Measurements from ENCODE around the gene MYO10. TPM values are rescaled to one million over a fixed set of nuclear protein-coding genes. Genes with fewer than 3 reads are reported as not detected.

MYO10 gene
- total and polyA plus RNA-seq, 3 donors from 2014 or later: 37.8 to 102 (median 99.8) TPM

DNA sequence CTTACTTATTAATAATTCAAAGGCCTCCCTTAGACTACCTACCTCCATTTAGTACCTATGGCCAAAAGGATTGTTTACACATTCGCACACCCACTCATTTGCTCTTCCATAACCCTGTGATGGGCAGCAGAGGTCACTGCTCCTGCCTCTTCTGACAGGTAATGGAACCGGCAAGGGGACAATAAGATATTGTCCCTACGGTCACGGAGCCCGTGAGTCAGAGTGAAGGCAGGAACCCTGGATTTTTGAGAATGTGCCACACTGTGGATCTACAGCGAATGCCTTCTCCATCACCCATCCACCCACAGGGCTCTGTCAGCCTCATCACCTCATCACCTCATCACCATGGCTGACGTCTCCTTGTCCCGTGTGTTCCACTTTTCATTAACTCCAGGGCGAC, 132.3 kb downstream of the MYO10 start:
- no peak for DNase-seq
- no peaks in the 10 kb centered on the region for H3K36me3 ChIP-seq (ENCODE audit: low read depth, missing control alignments)
- H3K4me1 ChIP-seq: peaks cover 8% of the 10 kb centered on the region
- no peaks in the 10 kb centered on the region for H3K9me3 ChIP-seq
- no peaks in the 10 kb centered on the region for H3K27me3 ChIP-seq
- no peak overlapping the region for H3K27ac ChIP-seq
- 90 to 97% methylated on average over 9 of the region's 9 CpGs for WGBS, 2 donors
- TF ChIP-seq POLR2A (IDR thresholded peaks at IDR 0.05): no peak
- no peak for TF ChIP-seq CTCF (IDR thresholded peaks at IDR 0.05)
- no peak overlapping the region for H3K4me3 ChIP-seq
- intact Hi-C loops (cut with DNase I; ENCODE audit: low total_unique reads): loop anchor here (10.0 kb wide), 1 partner anchor 131 kb away; the partner anchor contains the start of gene MYO10

DNA sequence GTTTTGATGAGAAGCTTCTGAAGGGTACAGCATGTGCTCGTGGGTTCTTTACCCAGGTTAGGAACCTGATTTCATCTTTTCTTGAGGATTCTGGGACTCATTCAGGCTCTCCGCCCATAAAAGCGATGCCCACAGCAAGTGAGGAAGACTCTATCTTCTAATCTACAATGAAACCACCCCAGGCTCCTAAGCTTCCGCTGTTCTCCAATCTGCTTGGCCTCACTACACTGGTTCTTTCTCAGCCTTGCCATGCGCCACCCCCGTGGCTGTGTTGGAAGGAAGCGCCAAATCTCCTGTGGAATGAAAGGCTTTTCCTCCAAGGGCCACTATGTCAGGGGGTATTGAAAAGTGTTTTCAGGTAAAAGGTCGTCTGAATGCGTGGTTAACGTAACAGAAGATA, 135.6 kb downstream of the MYO10 start:
- TF ChIP-seq CTCF (IDR thresholded peaks at IDR 0.05) (no peak), POLR2A (IDR thresholded peaks at IDR 0.05) (no peak)
- Histone ChIP-seq H3K27me3 (no peaks in the 10 kb centered on the region), H3K4me3 (no peak overlapping the region), H3K27ac (no peak overlapping the region), H3K9me3 (no peaks in the 10 kb centered on the region), H3K4me1 (no peaks in the 10 kb centered on the region), H3K36me3 (ENCODE audit: low read depth, missing control alignments) (no peaks in the 10 kb centered on the region)
- 87 to 95% methylated on average over 10 of the region's 10 CpGs for WGBS, 2 donors
- intact Hi-C loops (cut with DNase I; ENCODE audit: low total_unique reads): loop anchor here (10.0 kb wide), 1 partner anchor 134 kb away; the partner anchor contains the start of gene MYO10
- DNase-seq: no peak

DNA sequence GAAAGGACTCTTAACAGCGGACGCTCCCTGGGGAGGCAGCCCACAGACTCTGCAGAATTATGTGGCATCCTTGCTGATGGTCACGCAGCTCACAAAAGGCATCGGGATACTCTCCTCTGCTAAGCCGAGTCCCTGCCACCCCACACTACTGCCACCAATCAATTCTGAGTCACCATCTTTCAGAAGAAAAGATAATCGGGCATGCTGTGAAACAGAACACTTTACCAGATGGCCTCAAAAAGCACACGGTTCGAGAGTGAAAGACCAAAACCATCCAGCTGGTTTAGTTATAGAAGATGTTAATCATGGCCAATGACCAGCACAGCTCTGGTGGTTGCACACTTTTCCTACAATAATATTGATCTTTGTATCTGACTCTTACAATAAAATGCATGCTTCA, 136.3 kb downstream of the MYO10 start:
- intact Hi-C loops (cut with DNase I; ENCODE audit: low total_unique reads): loop anchor here (10.0 kb wide), 2 partner anchors 135 to 385 kb away; partner anchors contain the start of gene MYO10
- WGBS, 2 donors: 92 to 95% methylated on average over 8 of the region's 8 CpGs

GRCh38 chr5:16797951-16798350, 138.1 kb downstream of the MYO10 start:
- Histone ChIP-seq H3K27me3 (no peaks in the 10 kb centered on the region), H3K27ac (no peak overlapping the region), H3K4me1 (no peaks in the 10 kb centered on the region), H3K4me3 (no peak overlapping the region), H3K36me3 (ENCODE audit: low read depth, missing control alignments) (no peaks in the 10 kb centered on the region), H3K9me3 (no peaks in the 10 kb centered on the region)
- 91 to 100% methylated on average over 2 of the region's 2 CpGs for WGBS, 2 donors
- no peak for DNase-seq
- intact Hi-C loops (cut with DNase I; ENCODE audit: low total_unique reads): loop anchor here (10.0 kb wide), 1 partner anchor 387 kb away; no protein-coding TSS in a partner anchor
- no peak for TF ChIP-seq POLR2A (IDR thresholded peaks at IDR 0.05)

More for the DNA sequence above, 136.3 kb downstream of the MYO10 start:
- H3K27me3 ChIP-seq: no peaks in the 10 kb centered on the region
- no peaks in the 10 kb centered on the region for H3K4me1 ChIP-seq
- TF ChIP-seq CTCF (IDR thresholded peaks at IDR 0.05) (no peak), POLR2A (IDR thresholded peaks at IDR 0.05) (no peak)
- DNase-seq: no peak
- no peaks in the 10 kb centered on the region for H3K36me3 ChIP-seq (ENCODE audit: low read depth, missing control alignments)
- H3K4me3 ChIP-seq: no peak overlapping the region
- no peaks in the 10 kb centered on the region for H3K9me3 ChIP-seq
- H3K27ac ChIP-seq: no peak overlapping the region

- H3K36me3 ChIP-seq (ENCODE audit: low read depth, missing control alignments): no peaks in the 10 kb centered on the region
- H3K27me3 ChIP-seq: no peaks in the 10 kb centered on the region
- no peak for DNase-seq
- H3K4me3 ChIP-seq: no peak overlapping the region
- intact Hi-C loops (cut with DNase I; ENCODE audit: low total_unique reads): loop anchor here (10.0 kb wide), 1 partner anchor 390 kb away; no protein-coding TSS in a partner anchor
- H3K27ac ChIP-seq: no peak overlapping the region
- 67 to 75% methylated on average over 6 to 23 of the region's 23 CpGs for WGBS, 2 donors
- no peaks in the 10 kb centered on the region for H3K4me1 ChIP-seq
- H3K9me3 ChIP-seq: no peaks in the 10 kb centered on the region
- TF ChIP-seq POLR2A (IDR thresholded peaks at IDR 0.05) (no peak), CTCF (IDR thresholded peaks at IDR 0.05) (no peak)
Measured at GRCh38 chr5:16794269-16794913, 141.7 kb downstream of the MYO10 start.
